AG09319 (cell line): ENCODE data around the gene PLPP3.

Experiments
- DNase-seq: peaks from one replicate; pipeline ENCODE4 v3.0.0-alpha.2; 2010; ENCODE audit warnings: low read depth; ENCODE audit errors: extremely low read depth
- TF ChIP-seq, protein P1 (sequence below): IDR thresholded peaks from 2 replicates; pipeline ENCODE4 v1.5.1; 2011; ENCODE audit warnings: low read depth, mild to moderate bottlenecking, inconsistent platforms, low read length, moderate library complexity

PLPP3 gene

DNA sequence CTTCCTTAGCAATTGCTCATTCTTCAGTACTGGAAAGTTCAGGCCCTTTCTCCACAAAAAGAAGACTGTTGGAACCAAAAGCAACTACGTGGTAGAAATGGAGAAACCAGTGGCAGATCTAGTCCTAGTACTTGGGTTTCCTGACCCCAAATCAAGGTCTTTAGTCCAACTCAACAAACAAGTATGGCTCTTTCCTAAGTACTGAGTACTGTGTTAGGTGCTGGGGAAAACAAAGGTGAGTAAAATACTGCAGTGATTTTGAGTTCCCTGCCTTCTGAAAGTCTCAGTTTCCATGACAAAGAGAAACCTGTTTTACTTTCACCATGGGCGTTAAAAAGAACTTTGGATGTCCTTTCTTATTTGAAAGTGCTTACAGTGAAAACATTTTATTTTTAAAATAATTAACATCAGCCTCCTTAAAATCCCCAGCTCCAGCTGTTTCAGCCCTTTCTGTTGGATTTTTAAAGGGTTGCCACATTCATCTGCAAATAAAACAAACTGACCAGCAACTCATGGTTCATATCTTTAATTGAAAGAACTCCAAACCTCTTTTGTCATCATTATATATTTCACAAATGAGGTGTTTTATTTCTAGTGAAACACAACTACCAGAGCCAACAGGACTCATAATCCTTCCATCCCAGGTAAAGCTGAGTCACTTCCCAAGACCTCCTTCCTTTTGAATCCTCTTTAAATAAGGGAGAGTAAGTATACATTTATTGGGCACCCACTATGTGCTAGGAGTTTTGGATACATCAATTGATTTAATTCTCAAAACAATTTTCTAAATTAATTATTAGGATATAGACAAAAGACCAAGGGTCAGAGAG is 35.4 kb downstream of the PLPP3 start:
- TF ChIP-seq, protein P1, sequence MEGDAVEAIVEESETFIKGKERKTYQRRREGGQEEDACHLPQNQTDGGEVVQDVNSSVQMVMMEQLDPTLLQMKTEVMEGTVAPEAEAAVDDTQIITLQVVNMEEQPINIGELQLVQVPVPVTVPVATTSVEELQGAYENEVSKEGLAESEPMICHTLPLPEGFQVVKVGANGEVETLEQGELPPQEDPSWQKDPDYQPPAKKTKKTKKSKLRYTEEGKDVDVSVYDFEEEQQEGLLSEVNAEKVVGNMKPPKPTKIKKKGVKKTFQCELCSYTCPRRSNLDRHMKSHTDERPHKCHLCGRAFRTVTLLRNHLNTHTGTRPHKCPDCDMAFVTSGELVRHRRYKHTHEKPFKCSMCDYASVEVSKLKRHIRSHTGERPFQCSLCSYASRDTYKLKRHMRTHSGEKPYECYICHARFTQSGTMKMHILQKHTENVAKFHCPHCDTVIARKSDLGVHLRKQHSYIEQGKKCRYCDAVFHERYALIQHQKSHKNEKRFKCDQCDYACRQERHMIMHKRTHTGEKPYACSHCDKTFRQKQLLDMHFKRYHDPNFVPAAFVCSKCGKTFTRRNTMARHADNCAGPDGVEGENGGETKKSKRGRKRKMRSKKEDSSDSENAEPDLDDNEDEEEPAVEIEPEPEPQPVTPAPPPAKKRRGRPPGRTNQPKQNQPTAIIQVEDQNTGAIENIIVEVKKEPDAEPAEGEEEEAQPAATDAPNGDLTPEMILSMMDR = no peak
- DNase-seq = no peak

DNA sequence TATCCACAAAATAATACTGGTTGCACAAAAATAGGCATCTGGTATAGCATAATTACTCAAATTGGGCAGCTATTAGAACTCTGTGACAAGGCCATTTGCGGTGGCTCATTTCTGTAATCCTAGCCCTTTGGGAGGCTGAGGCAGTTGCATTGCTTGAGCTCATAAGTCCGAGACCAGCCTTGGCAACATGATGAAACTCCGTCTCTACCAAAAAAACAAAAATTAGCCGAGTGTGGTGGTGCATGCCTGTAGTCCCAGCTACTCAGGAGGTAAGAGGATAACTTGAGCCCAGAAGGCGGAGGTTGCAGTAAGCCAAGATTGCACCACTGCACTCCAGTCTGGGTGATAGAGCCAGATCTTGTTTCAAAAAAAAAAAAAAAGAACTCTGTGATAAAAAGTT is 36.7 kb downstream of the PLPP3 start:
- DNase-seq = no peak
- TF ChIP-seq, protein P1 = no peak

DNA sequence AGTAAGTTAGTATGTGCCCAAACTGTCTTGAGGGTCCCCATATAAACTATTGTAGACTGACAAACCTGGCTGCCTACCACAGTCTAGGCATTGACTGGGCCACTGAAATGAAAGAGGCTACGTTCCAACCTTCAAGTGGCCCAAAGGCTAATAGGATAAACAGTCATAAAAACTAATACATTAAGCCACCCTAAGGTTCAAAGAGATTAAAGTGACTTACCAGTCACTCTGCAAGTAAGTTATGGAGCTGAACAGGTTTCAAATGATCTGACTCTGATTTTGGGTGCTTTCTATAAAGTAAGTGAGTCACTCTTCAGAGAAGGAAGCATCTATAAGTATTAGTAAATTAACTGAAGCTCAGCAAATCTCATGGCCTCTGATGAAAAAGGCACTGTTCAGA is 38.0 kb downstream of the PLPP3 start:
- no peak for DNase-seq
- TF ChIP-seq, protein P1 = no peak

DNA sequence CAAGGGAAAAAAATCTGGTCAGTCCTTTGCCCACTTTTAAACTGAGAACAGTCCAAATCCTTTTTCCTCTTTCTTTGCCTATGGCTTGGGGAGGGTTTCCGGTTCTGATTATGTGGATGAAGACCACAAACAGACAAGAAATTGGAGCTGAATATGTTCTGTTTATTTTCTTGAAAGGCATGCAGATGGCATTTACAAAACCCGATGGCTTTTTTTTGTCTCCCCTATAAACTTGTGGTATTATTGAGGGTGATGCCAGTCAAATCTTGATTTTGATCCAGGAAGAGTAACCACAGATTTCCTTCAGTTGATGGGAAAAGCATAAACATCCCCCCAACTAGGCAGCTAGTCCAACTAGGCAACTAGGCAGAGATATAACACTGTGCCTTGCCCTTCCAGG is 38.9 kb downstream of the PLPP3 start:
- TF ChIP-seq, protein P1 = no peak
- no peak for DNase-seq

DNA sequence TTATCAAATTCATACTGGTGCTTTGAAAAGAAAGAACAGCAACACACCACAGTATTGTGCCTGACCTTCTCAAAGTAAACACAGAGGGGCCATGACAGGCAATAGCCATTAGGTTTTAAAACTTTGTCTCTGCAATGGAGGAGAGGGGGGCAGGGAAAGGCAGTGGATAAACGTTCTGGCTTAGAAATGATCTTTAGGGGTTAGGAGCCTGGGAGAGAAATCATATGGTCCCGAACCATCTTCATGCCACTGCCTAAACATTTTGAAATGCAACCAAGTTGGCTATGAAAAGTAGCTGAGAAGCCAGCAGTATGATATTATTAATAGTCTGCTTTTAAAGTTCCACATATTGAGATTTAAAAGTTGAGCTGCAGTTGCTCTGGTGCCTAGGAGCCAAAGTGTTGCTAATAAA is 39.8 kb downstream of the PLPP3 start:
- TF ChIP-seq, protein P1 = no peak
- no peak for DNase-seq

DNA sequence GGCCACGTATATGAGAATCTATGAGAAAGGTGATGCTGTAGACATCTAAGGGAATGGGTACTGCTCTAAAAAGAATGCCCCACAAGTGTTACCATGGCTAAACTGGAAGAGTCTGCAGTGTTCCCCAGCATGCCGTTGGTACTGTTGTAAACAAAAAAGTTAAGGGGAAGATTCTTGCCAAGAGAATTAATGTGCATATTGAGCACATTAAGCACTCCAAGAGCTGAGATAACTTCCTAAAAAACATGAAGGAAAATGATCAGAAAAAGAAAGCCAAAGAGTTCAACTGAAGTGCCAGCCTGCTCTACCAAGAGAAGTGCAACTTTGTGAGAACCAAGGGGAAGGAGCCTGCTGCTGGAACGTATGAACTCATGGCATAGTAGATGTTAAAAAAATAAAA is 40.8 kb downstream of the PLPP3 start:
- TF ChIP-seq, protein P1 = no peak
- DNase-seq = no peak

DNA sequence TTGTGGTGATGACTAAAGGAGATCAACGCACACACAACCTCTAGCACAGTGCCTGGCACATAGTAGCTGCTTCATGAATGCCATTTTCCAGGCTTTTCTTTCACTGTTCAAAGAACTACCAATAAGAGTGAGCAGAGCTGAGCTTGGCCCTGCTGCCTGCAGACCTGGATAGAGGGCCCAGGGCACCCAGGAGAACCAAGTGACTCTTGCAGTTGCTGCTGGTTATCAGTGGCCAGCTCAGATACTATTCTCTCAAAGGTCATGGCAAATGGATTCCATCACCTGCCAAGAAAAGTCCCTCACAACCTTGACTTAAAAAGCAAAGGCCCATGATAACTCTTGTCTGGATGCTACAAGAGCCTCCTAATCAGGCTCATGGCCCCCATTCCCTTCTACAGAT is 41.7 kb downstream of the PLPP3 start:
- no peak for DNase-seq
- TF ChIP-seq, protein P1 = no peak
